ENCODE measurements around the gene TRMT1.

GRCh38 chr19:13135068-13136062, 18.8 kb upstream of the TRMT1 start:
- TF ChIP-seq NFE2L1 (CRISPR knock-in tag; IDR thresholded peaks at IDR 0.05) (no peak), NFYB (CRISPR knock-in tag; conservative IDR thresholded peaks at IDR 0.05; ENCODE audit: low read depth) (no peak), ZNF512 (CRISPR knock-in tag; IDR thresholded peaks at IDR 0.05; ENCODE audit: borderline replicate concordance) (no peak), CREB1 (CRISPR knock-in tag; IDR thresholded peaks at IDR 0.05) (no peak), ATF2 (CRISPR knock-in tag; IDR thresholded peaks at IDR 0.05; ENCODE audit: borderline replicate concordance, low read depth) (no peak), MYBL2 (CRISPR knock-in tag; IDR thresholded peaks at IDR 0.05) (no peak), HMGA2 (CRISPR knock-in tag; IDR thresholded peaks at IDR 0.05) (no peak), IRF2 (CRISPR knock-in tag; IDR thresholded peaks at IDR 0.05; ENCODE audit: borderline replicate concordance, low read depth) (no peak)
- TF ChIP-seq, protein P1, sequence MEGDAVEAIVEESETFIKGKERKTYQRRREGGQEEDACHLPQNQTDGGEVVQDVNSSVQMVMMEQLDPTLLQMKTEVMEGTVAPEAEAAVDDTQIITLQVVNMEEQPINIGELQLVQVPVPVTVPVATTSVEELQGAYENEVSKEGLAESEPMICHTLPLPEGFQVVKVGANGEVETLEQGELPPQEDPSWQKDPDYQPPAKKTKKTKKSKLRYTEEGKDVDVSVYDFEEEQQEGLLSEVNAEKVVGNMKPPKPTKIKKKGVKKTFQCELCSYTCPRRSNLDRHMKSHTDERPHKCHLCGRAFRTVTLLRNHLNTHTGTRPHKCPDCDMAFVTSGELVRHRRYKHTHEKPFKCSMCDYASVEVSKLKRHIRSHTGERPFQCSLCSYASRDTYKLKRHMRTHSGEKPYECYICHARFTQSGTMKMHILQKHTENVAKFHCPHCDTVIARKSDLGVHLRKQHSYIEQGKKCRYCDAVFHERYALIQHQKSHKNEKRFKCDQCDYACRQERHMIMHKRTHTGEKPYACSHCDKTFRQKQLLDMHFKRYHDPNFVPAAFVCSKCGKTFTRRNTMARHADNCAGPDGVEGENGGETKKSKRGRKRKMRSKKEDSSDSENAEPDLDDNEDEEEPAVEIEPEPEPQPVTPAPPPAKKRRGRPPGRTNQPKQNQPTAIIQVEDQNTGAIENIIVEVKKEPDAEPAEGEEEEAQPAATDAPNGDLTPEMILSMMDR (IDR thresholded peaks at IDR 0.05), result no peak

Data from WTC11 (cell line).